ENCODE data around the gene RPTOR.

Gene RPTOR

DNA sequence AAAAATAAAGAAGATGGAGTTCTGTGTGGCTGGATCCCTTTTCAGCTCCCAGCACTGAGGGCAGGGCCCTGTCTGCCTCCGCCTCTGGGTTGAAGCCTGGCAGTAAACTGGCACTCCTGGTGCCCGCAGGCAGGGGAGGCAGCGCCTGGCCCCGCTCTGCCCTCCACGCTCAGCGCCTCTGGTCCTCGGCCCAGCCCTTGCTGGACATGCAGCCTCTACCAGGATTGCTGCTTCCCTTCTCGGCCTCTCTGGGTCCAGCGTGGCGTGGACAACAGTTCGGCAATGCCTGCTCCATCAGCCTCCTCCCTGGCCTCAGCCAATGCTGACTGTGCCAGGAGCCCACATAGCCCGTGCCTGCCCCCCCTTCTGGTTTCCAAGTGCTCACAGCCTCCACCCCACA lies 362.6 kb downstream of the RPTOR start:
- no peak for DNase-seq (ENCODE audit: low read depth, low spot score)

DNA sequence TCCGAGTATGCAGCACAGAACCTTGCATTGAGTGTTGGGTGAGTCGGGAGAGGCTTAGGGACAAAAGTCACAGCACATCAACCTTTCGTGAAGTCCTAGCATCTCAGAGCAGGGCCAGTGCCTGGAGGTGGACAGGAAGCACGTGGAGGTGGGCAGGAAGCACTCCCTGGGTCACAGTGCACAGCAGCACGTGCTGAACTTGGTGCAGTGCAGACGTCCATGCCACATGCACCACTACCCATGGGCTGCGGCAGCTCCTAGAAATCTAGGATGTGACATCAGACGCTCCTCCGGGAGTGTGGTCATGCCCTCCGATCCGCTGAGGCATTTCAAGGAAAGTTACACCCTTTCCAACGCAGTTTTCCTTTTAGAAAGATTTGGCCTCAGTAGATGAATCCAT lies 363.6 kb downstream of the RPTOR start:
- no peak for DNase-seq (ENCODE audit: low read depth, low spot score)

- no peak for DNase-seq (ENCODE audit: low read depth, low spot score)
Measured at GRCh38 chr17:80908776-80909175, 364.1 kb downstream of the RPTOR start.

DNA sequence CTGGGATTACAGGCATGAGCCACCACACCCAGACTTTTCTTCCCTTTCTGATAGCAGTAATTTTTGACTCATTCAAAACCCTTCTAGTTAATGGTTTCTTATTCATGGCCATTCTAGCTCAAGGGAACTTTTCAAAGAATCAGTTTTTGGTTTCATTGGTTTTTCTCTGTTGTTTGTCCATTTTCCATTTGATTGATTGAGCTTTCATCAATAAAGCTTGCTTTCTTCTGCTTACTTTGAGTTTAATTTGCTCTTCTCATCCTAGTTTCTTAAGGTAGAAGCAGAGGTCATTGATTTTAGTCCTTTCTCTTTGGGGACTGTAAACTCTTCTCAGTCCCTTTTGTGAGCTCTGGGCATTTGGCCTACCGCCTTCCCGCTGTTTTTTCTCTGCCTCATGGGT lies 365.0 kb downstream of the RPTOR start:
- DNase-seq (ENCODE audit: low read depth, low spot score) = no peak

DNA sequence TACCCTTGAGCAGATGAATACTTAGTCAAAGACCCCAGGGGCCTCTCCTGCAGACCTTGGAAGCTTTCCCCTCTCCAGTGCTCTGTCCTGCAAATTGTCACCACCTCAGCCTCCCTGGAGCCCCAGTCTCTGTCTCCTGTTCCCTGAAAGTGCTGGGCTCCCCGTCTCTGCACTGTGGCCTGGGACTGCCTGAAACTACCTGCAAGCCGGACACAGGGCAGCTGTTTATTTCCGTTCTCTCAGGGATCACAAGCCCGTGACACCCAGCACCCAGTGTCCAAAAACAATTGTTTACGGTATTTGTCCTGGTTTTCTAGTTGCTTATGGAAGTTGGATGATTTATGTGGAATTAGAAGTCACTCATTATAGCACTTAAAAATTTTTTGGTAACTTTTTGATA lies 365.4 kb downstream of the RPTOR start:
- no peak for DNase-seq (ENCODE audit: low read depth, low spot score)

DNA sequence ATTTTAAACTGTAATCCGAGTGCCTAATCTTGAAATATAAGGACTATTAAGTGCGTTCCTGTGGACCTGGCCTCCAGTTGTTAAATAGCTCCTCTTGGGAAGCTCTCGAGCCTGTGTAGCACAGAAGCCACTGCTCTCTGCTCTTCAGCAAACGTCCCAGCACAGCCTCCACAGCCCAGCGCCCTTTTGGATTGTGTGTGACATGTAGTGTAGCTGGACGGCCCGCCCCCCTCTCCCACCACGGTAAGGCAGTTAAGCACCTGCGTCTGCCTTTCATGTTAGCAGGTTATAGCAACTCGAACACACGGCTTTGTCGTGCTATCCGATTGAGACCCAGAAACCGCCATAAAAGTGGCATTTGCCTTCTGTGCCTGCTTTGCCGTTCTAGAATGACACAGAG lies 367.8 kb downstream of the RPTOR start:
- DNase-seq (ENCODE audit: low read depth, low spot score) = no peak

GRCh38 chr17:80913928-80914821 lies 369.5 kb downstream of the RPTOR start:
- no peak for DNase-seq (ENCODE audit: low read depth, low spot score)

DNA sequence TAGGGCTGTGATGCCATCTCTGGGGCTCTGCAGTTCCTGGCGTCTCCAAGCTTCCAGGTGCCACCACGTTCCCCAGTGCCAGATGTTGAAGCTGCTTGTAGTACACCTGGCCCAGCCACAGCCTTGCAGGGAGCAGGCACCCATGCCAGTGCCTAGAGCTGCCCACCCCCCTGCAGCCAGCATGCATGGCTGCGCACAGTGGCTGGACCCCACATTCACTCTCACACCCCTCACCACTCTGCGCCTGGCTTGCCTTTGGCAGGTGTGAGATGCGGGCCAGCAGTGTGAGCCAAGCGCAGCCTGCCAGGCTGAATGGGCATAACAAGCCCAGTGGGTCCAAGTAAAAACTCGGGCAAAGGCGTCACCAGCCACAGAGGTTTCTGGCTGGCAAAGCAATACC lies 371.6 kb downstream of the RPTOR start:
- no peak for DNase-seq (ENCODE audit: low read depth, low spot score)

GRCh38 chr17:80917716-80918560 lies 373.3 kb downstream of the RPTOR start:
- no peak for DNase-seq (ENCODE audit: low read depth, low spot score)

DNA sequence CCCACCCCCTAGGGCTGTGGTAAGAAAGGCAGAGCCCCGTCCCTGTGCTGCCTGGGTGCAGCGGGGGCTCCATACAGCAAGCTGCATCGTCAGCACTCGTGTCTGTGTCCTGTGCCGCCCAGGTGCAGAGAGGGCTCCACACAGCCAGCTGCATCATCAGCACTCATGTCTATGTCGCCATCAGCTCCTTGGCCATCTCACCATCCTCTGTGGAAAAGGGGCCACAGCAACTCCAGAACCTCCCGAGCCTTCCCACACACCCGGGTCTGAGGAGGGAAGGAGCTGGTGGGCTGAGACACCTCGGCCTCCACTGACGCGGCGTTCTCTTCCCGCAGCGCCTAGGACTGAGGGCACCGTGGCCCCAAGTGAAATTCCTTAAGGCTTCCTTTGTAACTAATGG lies 374.1 kb downstream of the RPTOR start:
- DNase-seq (ENCODE audit: low read depth, low spot score) = no peak

DNA sequence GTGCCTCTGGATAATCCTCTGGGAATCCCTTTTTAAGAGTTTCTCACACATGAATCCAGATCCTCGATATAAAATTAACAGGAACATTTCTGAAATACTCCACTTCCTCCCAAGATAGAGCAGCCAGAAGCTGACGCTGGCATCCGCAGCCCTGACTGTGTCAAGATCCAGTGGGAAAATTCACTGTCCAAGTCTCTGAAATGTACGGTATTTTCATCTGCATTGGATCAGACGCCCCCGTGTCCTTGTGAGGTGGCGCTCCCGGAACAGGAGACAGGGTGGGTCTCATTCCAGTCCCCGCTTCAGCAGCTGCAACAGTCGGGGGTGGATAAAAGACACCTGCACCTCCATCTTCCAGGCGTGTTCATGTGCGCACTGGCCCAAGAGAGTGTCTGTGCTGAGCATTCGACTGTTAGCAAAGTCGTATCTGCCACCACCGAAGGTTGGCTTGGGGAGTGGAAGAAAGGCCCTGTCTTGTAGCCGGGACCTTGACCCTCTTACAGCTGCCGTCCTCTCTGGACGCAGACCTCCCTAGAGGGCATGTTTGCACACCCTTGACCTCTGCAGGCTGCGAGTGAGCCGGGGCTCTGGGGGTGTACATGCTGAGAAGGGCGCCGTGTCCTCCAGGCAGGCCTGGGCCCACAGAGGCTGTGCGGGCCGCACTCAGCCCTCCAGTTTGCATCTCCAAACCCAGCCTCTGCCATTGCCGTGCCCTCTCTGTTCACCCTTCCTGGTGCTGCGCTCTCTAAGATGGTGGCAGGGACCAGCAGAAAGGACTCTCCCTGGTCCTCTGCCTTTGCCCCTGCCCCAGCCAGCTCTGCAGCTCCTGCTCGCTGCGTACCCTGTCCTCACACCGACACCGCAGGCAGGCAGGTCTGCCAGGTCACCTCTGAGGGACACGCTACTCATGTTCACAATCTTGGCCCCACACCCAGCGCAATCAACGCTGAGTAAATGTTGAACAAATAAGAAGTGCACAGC lies 375.0 kb downstream of the RPTOR start:
- no peak for DNase-seq (ENCODE audit: low read depth, low spot score)

GRCh38 chr17:80920441-80920840 lies 375.8 kb downstream of the RPTOR start:
- DNase-seq (ENCODE audit: low read depth, low spot score) = no peak

GRCh38 chr17:80921159-80921558 lies 376.5 kb downstream of the RPTOR start:
- no peak for DNase-seq (ENCODE audit: low read depth, low spot score)

DNA sequence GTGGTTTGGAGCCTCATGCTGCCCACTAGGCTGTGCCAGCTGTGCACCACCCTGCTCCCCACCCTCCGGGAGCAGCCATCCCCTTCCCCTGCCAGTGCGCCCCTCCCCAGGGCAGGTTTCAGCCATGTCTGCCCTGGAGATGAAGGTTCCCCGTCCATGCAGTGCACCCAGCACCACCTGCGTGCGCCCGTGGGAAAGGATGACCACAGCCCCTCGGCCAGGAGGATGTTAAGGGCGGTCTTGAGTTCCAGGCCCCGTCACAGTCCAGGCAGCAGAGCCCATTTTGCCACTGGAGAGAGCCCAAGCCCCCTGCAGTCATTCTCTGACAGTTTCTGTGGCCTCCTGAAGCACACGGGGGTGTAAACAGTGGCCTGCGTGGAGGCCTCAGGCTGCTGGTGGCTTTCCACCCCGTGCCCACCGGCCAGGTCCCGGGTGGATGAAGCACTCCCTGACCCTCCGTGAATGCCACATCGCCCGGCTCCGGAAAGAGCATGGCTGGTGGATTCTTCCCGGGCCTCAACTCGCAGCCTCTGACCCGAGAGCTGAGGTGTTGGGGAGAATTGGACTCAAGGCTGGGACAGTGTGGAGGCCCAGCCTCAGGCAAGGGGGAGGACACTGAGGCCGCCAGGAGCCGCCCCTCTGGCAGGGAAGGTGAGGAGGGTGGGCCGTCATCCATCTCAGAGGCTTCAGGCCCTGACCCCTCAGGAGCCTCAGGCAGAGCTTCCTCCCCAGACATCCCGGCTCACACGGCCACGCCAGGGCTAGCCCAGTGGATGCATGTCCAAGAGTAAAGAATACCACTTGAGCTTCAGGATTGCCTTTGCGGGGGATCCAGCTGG lies 377.3 kb downstream of the RPTOR start:
- DNase-seq (ENCODE audit: low read depth, low spot score) = no peak

DNA sequence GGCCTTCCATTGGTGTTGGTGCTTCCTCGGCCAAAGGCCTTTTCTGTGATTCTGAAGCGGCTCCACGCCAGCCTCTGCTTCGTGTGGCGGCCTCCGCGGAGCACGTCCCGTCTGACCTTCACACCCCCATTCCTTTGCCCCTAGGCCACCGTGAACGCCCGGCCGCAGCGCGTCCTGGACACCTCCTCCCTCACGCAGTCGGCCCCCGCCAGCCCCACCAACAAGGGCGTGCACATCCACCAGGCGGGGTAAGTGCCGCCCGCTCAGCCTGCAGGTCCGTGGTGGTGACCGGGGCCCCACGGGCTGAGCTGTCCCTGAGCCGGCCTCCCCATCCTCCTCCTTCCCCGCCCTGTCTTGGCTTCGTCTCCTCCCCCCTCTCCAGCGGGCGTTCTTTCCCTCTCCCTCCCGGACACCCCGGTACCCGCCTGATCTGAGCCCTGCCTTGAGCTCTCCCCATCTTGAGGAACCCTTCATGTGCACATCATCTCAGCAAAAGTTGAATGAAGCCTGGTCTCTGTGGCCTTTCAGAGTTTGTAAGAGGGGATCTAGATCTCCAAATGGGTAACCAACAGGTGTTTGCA lies 378.0 kb downstream of the RPTOR start:
- DNase-seq (ENCODE audit: low read depth, low spot score) = no peak

GRCh38 chr17:80923211-80924110 lies 378.8 kb downstream of the RPTOR start:
- no peak for DNase-seq (ENCODE audit: low read depth, low spot score)

DNA sequence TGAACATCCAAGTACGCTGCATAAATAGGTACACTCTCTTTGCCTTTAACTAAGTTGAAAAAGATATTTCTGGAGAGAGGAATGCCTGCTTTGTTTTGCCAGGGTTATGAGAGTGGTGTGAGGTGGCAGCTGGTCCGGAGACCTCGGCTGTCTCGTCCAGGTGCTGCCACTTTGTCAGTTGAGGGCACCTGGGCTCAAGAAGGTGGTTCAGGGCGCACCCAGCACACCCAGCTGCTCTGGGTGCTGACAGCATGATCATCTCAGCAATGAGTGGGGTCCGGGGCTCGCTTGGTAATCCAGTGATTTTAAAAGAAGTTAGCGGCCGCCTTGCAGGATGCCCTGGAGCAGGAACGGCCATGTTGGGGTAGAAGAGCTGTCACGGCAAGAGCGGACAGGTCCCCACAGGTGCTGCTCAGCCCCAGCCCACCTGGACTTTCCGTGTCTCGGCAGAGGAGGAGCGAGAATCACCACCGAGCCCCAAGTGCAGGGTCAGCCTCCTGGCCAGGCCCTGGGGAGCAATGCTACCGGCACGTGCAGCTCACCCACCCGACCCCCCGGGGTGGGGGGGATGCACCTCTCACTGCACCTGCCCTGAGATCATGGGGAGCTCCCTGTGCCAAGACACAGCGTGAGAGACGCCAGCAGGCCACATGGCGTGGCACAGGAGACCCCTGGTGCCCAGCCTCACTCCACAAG lies 379.6 kb downstream of the RPTOR start:
- DNase-seq (ENCODE audit: low read depth, low spot score) = no peak

GRCh38 chr17:80924807-80925610 lies 380.4 kb downstream of the RPTOR start:
- DNase-seq (ENCODE audit: low read depth, low spot score) = no peak

Measured in iPS DF 19.7 (cell line).